Measurements from ENCODE around the gene GNG7.
A peak's percentile ranks its signal among the peaks of the same experiment; 100 is the strongest.
"Not testable (repeated sequence)": the region's sequence is repeated elsewhere in the genome, so short reads cannot be mapped to it uniquely, and the experiment has no call there.

GNG7 gene

DNA sequence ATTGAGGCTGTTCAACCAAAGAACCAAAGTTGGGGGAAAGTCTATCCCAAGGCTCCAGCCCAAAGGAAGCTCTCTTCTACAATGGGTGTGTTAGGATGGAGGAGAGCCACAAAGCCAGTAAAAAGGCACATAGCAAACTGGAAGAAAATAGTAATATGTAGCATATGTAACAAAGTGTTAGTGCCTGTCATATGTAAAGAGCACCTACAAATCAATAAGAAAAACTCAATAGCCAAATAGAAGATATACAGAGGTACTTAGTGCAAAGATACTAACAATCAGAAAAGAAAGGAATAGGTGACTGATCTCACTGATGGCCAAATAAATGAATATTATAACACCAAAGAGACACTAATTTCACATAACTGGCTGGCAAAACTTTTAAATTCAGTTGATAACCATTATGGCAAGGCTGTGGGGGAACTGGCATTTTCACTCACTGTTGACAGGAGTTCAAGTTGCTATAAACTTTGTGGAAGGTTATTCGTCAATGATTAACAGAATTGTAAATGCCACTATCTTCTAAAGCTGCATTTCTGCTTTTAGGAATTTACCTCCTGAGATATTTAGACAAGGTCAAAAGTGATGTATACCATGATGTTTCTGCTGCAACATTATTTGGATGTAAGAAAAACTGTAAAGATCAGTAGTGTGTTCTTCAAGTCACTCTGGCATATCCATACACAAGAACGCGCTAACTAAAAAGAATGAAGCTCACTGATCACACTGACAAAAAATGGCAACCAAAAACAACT is 110.8 kb downstream of the GNG7 start:
- DNase-seq: no peak

DNA sequence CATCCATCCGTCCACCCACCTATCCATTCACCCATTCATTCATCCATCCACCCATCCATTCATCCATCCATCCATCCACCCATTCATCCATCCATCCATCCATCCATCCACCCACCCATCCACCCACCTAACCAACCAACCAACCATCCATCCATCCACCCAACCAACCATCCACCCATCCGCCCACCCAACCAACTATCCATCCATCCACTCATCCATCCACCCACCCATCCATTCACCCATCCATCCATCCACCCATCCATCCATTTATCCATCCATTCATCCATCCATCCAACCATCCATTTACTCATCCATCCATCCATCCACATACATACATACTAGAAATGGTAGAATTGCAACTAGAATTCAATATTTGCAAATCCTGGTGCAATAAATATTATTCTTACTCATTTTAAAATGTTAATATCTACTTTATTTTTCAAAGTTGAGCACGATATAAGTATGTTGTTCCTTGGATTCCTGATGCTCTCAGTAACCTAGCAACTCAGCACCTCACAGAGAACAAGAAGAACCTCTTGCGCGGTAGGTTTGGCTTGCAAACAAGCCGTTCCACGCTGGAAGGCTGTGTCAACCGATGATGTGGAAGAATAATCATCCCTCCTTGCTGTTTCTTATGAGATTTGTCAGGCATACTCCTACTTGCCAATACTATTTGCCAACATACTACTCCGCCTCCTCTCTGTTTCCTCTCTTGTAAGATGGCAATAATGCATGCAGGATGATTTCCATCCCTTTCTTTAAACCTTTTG is 111.7 kb downstream of the GNG7 start:
- DNase-seq: no peak

DNA sequence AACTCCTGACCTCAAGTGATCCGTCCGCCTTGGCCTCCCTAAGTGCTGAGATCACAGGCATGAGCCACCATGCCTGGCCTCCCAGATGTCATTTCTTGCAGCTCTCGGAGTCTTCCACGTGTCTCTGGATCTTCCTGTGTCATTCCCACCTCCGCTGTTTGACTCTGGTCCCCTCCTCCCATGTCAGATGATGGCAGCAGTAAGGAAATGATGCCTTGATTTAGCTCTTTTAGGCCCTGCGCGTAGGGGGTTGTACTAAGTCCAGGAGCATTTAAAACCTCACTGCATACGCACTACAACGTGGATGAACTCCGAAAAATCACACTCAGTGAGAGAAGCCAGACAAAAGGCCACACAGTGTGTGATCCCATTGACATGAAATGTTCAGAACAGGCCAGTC is 113.1 kb downstream of the GNG7 start:
- no peak for DNase-seq

DNA sequence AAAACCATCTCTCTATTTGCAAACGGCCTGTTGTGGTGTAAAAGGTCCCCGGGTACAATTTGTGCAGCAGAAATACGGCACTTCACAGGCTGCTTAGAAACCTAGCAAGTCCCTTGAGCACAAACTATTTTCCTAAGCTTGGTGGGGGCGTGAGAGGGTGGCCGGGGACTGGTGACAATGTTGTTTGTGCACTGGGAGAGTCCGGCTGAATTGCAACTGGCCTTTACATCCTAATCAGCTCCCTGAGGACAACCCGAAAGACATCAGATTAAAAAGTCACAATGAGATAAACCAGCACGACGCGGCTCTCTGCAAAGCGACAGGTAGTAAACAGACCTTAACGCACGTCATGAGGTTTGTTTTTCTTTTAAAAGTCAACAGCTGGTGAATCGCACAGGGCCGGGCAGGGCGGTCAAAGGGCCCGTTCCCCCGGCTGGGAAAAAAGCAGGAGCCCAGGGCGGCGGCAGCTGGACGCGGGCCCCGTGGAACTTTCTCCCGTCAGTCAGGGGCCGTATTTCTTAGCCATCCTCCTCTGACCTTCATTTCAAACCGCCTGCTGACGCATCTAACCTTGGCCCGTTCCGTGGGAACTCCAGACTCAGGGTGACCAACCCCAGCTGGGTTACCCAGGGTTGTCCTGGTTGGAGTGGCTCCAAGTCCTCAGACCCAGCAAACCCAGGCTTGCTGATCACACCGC is 114.3 kb downstream of the GNG7 start:
- DNase-seq: no peak

DNA sequence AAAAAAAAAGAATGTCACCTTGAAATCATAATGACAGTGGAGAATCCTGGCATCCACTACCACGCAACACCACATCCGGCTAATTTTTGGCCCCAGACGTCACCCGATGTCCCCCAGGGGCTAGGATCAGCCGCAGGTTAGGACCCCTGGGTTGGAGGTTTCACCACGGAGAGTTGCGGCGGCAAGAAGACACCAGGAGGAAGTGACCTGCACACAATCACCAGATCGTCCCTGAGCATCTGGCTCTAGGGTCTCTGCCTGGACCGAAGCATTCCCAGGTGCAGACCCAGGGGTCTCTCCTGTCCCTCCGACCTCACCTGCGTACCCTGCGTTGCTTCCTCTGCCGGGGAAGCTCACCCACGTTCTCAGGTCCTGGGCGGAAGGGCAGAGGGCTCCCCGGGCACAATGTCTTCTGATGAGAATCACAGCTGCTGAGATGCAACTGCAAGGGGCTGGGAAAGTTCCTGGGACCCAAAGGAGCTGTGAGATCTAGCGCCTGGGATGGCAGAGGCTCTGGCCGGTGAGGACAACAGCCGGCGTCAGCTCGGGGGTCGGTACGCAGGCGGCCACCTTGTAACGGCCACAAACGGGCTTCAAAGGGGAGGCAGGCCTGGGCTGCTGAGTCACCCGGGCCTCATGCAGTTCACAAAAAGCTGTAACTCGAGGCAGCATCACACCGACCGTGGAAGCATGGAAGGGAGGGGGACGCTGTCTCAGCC is 115.3 kb downstream of the GNG7 start:
- no peak for DNase-seq

DNA sequence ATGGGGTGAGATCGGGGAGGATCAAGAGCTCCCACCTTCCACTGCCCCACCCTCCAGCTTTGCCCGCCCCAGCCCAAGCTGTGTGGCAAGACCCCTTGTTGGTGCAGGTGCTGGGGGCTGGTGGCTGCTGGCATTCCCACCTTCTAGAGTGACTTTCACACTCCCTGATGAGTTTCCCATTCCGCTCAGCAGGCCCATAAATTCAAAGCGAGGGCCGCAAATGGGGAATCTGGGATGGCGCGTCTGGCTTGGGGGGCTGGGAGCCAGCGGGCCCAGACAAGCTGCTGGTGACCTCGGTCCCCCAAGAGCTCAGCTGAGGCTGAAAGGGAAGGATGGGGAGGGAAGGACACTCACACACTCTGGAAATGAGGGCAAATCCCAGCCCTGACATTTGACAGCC is 116.3 kb downstream of the GNG7 start:
- no peak for DNase-seq

DNA sequence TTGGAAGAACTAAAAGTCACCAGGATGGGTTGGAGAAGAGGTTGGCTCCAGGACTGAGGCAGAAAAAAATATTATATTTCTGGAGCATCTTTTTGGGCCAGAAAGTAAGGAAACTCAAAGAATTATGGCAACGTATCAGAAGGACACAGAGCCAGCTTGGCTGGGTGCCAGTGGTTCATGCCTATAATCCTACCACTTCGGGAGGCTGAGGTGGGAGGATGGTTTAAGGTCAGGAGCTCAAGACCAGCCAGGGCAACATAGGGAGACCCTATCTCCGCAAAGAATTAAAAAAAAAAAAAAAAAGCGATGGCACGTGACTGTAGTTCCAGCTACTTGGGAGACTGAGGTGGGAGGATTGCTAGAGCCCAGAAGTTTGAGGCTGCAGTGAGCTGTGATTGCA is 118.5 kb downstream of the GNG7 start:
- no peak for DNase-seq

DNA sequence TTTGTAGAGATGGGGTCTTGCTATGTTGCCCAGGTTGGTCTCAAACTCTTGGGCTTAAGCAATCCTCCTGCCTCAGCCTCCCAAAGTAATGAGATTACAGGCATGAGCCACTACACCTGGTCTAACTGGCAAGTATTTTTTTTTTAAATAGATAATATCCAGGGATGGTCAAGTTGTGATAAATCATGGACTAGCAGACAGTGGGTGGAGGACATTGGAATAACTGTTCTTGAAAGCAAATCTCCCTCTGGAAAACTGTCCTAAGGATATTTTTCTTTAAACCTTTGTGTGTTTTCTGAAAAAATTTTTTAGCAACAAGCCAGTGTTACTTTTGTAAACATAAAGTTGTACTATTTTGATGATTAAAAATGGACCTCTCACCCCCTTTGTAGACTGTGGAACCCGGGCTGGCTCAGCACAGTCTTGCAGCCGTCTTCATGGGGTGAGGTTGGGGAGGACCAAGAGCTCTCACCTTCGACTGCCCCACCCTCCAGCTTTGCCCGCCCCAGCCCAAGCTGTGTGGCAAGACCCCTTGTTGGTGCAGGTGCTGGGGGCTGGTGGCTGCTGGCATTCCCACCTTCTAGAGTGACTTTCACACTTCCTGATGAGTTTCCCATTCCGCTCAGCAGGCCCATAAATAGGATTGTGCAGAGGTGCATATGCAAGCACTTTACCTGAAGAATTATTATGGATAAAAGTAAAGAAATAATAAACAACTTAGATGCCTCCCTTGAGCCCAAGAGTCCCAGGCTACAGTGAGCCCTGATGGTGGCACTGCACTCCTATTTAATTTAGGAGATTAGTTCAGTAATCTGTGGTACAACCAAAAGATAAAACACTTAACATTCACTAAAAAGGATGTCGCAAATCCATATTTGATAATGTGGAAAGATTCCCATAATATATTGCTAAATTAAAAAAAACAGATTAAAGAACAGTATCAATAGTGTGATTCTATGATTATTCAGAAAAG is 119.2 kb downstream of the GNG7 start:
- no peak for DNase-seq

DNA sequence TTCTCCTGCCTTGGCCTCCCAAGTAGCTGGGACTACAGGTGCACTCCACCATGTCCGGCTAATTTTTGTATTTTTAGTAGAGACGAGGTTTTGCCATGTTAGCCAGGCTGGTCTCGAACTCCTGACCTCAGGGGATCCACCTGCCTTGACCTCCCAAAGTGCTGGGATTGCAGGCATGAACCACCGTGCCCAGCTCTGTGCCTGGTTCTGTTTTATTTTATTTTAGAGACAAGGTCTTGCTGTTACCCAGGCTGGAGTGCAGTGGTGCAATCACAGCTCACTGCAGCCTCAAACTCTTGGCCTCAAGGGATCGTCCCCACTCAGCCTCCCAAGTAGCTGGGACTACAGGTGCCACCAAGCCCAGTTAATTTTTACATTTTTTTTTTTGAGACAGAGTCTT is 122.1 kb downstream of the GNG7 start:
- DNase-seq: not testable (repeated sequence)

DNA sequence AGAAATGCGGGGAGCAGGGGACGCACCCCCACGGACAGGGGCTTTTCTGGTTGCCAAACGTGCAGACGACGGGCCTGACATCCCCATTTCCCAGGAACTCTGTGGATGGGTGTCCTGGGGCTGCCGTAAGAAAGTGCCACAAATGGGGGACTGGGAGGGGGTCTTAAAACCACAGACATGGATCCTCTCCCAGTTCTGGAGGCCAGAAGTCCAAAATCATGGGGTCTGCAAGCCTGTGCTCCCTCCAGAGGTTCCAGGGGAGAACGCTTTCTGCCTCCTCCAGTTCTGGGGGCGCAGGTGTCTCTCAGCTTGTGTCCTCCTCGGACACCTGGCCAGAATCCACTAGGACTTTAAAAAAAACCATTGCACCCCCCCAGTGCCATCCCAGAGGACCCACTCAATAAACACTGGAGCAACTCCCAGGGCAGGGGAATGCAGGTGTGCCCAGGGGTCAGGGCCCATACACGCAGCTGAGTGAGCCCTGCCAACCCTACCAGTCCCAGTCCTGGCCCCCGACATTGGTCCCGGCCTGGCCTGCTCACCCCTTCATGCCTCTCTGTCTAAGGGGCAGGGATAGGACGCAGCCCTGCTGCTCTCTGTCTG is 122.7 kb downstream of the GNG7 start:
- no peak for DNase-seq

DNA sequence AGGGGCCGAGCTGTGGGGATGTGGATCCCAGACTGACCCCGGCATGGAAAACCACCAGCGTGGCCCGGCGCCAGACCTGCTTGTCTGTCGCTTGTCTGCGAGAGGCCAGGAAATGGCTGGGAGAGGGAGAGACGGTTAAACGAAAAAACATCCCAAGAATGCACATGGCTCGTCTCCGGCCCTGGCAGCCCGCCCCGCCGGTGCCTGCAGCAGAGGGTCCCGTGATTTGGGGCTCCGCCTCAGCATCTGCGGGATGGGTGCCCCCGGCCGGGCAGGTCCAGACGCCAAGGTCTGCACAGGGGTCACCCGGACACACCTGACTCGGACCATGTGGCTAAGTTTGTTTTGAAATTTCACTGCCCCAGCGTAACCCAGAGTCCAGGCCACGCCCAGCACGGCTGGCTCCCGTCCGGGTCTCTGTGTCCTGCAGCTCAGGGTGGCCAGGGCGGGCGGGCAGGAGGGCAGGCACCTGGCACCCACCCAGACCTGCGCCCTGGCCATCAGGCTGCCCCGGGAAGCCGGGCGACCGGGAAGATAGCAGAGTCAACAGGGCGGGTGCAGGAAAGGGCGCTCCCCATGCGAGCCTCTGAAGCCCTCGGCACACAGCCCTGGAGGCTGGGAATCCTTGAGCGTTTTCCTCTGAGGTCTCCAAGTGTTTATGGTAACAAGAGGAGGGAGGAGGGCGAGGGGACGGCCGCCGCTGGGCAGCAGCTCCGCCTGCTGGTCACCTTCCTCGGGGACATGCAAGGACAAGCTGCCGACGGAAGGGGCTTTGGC is 123.4 kb downstream of the GNG7 start:
- peak; percentile 34 for DNase-seq

DNA sequence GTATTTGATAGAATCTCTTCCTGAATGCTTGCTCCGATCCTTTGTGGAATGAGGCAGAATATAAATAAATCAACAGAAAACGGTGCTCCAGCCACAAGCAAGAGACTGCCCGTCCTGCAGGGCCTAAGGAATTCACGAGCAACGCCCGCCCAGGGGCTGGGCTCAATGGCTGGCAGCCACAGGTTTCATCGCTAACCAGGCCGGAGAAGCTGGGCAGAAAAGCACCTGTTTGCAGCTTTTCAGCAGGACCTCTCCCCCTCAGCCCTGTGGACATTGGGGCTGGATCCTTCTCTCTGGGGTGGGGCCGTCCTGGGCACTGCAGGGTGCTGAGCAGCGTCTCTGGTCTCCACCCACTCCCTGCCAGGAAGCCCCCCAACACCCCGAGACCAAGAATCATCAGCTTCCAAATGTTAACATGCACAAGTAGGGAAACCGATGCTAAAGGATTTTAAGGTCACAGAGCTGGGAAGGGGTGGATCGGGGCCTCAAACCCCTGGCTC is 124.1 kb downstream of the GNG7 start:
- DNase-seq: no peak

DNA sequence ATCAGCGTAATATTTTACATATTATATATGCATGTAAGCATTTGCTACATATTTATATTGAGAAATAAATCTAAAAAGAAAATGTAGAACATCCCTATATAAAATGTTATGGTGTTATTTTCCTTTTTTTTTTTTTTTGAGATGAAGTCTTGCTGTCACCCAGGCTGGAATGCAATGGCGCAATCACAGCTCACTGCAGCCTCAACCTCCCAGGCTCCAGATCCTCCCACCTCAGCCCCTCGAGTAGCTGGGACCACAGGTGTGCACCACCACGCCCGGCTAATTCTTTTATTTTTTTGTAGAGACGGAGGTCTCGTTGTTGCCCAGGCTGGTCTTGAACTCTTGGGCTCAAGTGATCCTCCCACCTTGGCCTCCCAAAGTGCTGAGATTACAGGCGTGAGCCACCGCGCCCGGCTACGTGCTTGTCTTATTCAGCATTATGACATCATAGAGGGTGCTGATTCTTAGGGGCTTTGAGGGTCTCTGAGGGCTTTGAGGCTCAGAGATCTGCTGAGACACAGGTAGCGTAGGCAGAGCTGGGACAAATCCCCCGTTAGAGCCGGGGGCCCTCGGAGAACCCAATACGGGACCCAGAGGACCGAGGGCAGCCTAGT is 124.7 kb downstream of the GNG7 start:
- DNase-seq: no peak

DNA sequence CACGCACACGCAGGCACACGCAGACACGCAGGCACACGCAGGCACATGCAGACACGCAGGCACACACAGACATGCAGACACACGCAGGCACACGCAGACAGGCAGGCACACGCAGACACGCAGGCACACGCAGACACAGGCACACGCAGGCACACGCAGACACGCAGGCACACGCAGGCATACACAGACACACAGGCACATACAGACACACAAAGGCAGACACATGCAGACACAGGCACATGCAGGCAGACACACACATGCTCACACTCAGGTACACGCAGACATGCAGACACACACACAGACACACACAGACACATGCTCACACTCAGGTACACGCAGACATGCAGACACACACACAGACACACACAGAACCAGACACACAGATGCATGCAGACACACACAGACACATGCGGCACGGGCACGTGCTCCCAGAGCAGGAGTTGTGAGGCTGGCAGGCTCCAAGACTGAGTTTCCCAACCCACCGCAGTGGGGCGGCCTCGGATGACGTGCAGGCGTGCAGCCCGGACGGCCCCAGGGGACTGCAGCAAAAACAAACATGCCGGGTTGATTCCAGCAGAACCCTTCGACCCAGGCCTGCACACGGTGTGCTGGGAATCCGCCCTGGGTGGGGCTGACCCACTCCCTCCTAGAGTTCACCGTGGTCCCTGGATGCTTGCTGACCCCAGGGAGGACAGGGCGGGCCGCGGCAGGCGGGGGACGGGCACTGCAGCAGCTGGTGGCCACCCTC is 126.6 kb downstream of the GNG7 start:
- DNase-seq: no peak

DNA sequence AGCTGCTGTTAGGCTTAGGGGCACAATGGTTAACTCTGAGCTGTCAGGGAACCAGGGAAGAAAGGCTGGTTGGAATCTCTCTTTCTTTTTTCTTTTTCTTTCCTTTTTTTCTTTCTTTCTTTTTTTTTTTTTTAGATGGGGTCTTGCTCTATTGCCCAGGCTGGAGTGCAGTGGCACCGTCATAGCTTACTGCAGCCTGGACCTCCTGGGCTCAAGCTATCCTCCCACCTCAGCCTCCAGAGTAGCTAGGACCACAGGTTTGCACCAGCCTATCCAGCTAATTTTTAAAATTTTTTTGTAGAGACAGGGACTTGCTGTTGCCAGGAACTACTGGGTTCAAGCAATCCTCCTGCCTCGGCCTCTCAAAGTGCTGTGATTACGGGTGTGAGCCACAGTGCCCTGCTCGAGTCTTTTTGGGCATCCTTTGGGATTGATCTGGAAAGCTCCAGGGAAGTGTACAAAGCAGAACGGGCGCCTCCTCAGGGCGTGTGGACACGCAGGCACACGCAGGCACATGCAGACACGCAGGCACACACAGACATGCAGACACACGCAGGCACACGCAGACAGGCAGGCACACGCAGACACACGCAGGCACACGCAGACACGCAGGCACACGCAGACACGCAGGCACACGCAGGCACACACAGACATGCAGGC is 127.4 kb downstream of the GNG7 start:
- no peak for DNase-seq

DNA sequence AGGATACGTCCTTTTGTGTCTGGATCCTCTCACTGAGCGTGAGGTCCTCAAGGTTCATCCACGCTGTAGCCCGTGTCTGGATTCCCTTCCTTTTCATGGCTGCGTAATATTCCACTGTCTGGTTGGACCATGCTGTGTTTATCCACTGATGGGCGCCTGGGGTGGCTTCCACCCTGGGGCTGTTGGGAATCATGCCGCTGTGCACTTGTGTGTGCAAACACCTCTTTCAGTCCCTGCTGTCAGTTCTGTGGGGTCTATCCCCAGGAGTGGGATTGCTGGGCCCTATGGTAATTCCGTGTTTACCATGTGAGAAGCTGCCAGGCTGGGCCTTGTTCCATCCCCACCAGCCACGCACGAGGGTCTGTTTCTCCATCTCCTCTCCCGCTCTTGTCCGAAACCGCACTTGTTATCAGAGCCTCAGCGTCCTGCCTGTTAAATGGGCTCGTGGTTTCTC is 128.0 kb downstream of the GNG7 start:
- no peak for DNase-seq

DNA sequence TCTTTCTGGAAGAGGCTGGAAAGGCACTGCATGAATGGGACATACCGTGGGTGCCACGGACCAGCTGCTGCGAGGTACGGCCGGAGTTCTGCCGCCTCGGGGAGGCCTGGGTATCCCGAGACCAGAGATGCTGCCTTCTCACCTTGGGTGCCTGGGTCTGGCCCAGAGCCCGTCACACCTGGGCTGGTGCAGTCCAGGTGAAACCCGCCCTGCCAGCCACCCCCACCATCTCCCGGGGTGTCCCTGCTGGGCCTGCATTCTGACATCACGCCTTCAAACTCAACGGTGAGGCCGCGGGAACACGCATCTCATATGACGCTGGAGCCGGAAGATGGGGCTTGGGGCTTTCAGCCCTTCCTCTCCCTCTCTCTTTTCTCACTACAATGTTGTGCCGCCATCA is 128.6 kb downstream of the GNG7 start:
- no peak for DNase-seq

DNA sequence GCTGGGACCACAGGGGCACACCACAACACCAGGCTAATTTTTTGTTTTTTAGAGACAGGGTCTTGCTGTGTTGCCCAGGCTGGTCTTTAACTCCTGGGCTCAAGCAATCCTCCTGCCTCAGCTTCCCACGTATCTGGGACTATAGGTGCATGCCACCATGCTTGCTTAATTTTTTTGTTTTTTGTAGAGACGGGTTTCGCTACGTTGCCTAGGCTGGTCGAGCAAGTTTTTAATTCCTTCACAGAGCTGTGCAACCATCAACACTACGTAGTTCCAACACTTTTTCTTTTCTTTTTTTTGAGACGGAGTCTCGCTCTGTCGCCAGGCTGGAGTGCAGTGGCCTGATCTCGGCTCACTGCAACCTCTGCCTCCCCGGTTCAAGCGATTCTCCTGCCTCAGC is 130.3 kb downstream of the GNG7 start:
- not testable (repeated sequence) for DNase-seq

Data from DMS79 (cell line).